Measurements from ENCODE around the gene CAGE1.

CAGE1 gene

GRCh38 chr6:7433121-7433617, 43.6 kb upstream of the CAGE1 start:
- Histone ChIP-seq H3K23ac (ENCODE audit: low read length) (no peak overlapping the region), H3K4ac (ENCODE audit: low read depth, low read length) (no peak overlapping the region), H3K27ac (ENCODE audit: low read depth, low read length) (no peak overlapping the region), H2AK5ac (ENCODE audit: low read length) (no peak overlapping the region), H3K14ac (ENCODE audit: low read length) (no peak overlapping the region), H3K9ac (ENCODE audit: low read length) (no peak overlapping the region), H4K91ac (ENCODE audit: low read depth, low read length) (no peak overlapping the region), H3K18ac (ENCODE audit: low read length) (no peak overlapping the region), H4K8ac (ENCODE audit: low read depth, low read length) (no peak overlapping the region), H2AFZ (ENCODE audit: insufficient read depth, low read length, poor library complexity) (no peak overlapping the region), H3K79me2 (ENCODE audit: control insufficient read depth, insufficient read depth, low read length, poor library complexity) (peaks cover 2% of the 10 kb centered on the region), H3K4me2 (ENCODE audit: low read length) (no peak overlapping the region), H3K27me3 (ENCODE audit: insufficient read depth, low read length) (no peaks in the 10 kb centered on the region), H3K4me1 (ENCODE audit: control insufficient read depth in 1 of 2, insufficient read depth in 2 of 2, low read length in 2 of 2) (peaks cover 0 to 2% of the 10 kb centered on the region in 2 experiments), H2BK5ac (ENCODE audit: low read depth, low read length, poor library complexity) (no peak overlapping the region), H3K36me3 (ENCODE audit: control insufficient read depth in 1 of 2, insufficient read depth in 2 of 2, low read length in 2 of 2) (no peaks in the 10 kb centered on the region), H3K9me3 (ENCODE audit: insufficient read depth, low read depth, low read length) (no peaks in the 10 kb centered on the region), H2BK120ac (ENCODE audit: insufficient read depth, low read length, poor library complexity) (no peak overlapping the region), H3K79me1 (ENCODE audit: low read length) (peaks cover 6% of the 10 kb centered on the region), H4K12ac (ENCODE audit: low read depth, low read length) (no peak overlapping the region), H3K4me3 (ENCODE audit: low read depth, low read length) (no peak overlapping the region), H2BK12ac (ENCODE audit: low read length) (no peak overlapping the region)
- no CpG with 5 or more reads among the region's 5 CpGs for WGBS (ENCODE audit: extremely low coverage, insufficient coverage, insufficient read length)
- peak in 1 of 2 donors; percentile 8 for DNase-seq

DNA sequence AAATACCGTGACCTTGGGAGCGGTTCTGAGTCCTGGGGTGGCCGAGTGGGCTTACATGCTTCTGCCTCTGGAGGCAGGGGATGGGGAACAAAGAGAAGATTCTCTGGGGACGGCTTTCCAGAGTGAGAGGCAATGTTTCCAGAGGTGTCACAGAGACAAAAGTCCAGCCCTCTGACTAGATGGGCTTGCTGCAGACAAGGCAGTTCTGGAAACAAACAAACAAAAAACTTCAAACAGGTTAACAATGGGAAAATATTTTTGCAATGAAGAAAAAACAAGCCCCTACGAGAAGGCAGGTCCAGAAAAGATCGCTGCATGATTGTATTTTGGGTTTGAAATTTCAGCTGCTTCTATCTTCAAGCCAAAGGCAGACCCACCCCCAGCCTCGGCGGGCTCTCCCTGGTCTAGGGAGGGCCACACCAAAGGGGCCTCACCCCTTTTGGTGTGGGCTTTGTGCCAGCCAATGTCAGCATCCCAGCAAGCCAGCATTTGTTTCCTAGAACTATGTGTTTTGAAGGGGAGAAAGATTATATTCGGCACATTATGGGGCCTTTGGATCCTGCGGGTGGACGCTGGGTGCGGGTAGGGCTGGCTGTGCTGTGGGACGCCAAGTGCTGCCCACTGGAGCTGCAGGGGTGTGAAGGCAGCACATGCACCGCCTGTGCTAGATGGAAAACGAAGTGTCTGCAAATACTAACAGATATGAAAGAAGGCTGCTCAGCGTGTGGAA, 43.0 kb upstream of the CAGE1 start:
- DNase-seq: peak in 1 of 2 donors; percentile 28
- H3K36me3 ChIP-seq (ENCODE audit: control insufficient read depth in 1 of 2, insufficient read depth in 2 of 2, low read length in 2 of 2): no peaks in the 10 kb centered on the region
- no CpG with 5 or more reads among the region's 16 CpGs for WGBS (ENCODE audit: extremely low coverage, insufficient coverage, insufficient read length)

GRCh38 chr6:7431674-7432390, 42.3 kb upstream of the CAGE1 start:
- no peak overlapping the region for H3K4me2 ChIP-seq (ENCODE audit: low read length)
- no peak overlapping the region for H2BK5ac ChIP-seq (ENCODE audit: low read depth, low read length, poor library complexity)
- H3K18ac ChIP-seq (ENCODE audit: low read length): peak overlapping the region; percentile 50
- no peak overlapping the region for H3K4me3 ChIP-seq (ENCODE audit: low read depth, low read length)
- no peaks in the 10 kb centered on the region for H3K9me3 ChIP-seq (ENCODE audit: insufficient read depth, low read depth, low read length)
- no peaks in the 10 kb centered on the region for H3K27me3 ChIP-seq (ENCODE audit: insufficient read depth, low read length)
- no CpG with 5 or more reads among the region's 24 CpGs for WGBS (ENCODE audit: extremely low coverage, insufficient coverage, insufficient read length)
- H2BK120ac ChIP-seq (ENCODE audit: insufficient read depth, low read length, poor library complexity): no peak overlapping the region
- H4K91ac ChIP-seq (ENCODE audit: low read depth, low read length): peak overlapping the region; percentile 42
- peak overlapping the region; percentile 77 for H2BK12ac ChIP-seq (ENCODE audit: low read length)
- H3K79me1 ChIP-seq (ENCODE audit: low read length): peaks cover 8% of the 10 kb centered on the region
- peaks cover 5 to 6% of the 10 kb centered on the region in 2 experiments for H3K4me1 ChIP-seq (ENCODE audit: control insufficient read depth in 1 of 2, insufficient read depth in 2 of 2, low read length in 2 of 2)
- no peaks in the 10 kb centered on the region for H3K36me3 ChIP-seq (ENCODE audit: control insufficient read depth in 1 of 2, insufficient read depth in 2 of 2, low read length in 2 of 2)
- H3K23ac ChIP-seq (ENCODE audit: low read length): no peak overlapping the region
- no peak overlapping the region for H3K27ac ChIP-seq (ENCODE audit: low read depth, low read length)
- no peak overlapping the region for H3K9ac ChIP-seq (ENCODE audit: low read length)
- H4K12ac ChIP-seq (ENCODE audit: low read depth, low read length): no peak overlapping the region
- peaks cover 2% of the 10 kb centered on the region for H3K79me2 ChIP-seq (ENCODE audit: control insufficient read depth, insufficient read depth, low read length, poor library complexity)
- H3K4ac ChIP-seq (ENCODE audit: low read depth, low read length): no peak overlapping the region
- H3K14ac ChIP-seq (ENCODE audit: low read length): no peak overlapping the region
- DNase-seq: peak in 1 of 2 donors; percentile 14
- H2AK5ac ChIP-seq (ENCODE audit: low read length): peak overlapping the region; percentile 77
- H4K8ac ChIP-seq (ENCODE audit: low read depth, low read length): no peak overlapping the region
- no peak overlapping the region for H2AFZ ChIP-seq (ENCODE audit: insufficient read depth, low read length, poor library complexity)

More for the DNA sequence above, 43.0 kb upstream of the CAGE1 start:
- no peak overlapping the region for H3K18ac ChIP-seq (ENCODE audit: low read length)
- no peak overlapping the region for H3K27ac ChIP-seq (ENCODE audit: low read depth, low read length)
- H3K4ac ChIP-seq (ENCODE audit: low read depth, low read length): no peak overlapping the region
- no peak overlapping the region for H3K23ac ChIP-seq (ENCODE audit: low read length)
- no peak overlapping the region for H3K14ac ChIP-seq (ENCODE audit: low read length)
- H3K79me1 ChIP-seq (ENCODE audit: low read length): peaks cover 6% of the 10 kb centered on the region
- H3K4me3 ChIP-seq (ENCODE audit: low read depth, low read length): no peak overlapping the region
- no peak overlapping the region for H4K12ac ChIP-seq (ENCODE audit: low read depth, low read length)
- no peak overlapping the region for H3K9ac ChIP-seq (ENCODE audit: low read length)
- peak overlapping the region; percentile 42 for H4K91ac ChIP-seq (ENCODE audit: low read depth, low read length)
- no peak overlapping the region for H3K4me2 ChIP-seq (ENCODE audit: low read length)
- H4K8ac ChIP-seq (ENCODE audit: low read depth, low read length): no peak overlapping the region
- no peak overlapping the region for H2AK5ac ChIP-seq (ENCODE audit: low read length)
- peak overlapping the region; percentile 52 for H2BK12ac ChIP-seq (ENCODE audit: low read length)
- H3K9me3 ChIP-seq (ENCODE audit: insufficient read depth, low read depth, low read length): no peaks in the 10 kb centered on the region
- H2BK5ac ChIP-seq (ENCODE audit: low read depth, low read length, poor library complexity): no peak overlapping the region
- H3K4me1 ChIP-seq (ENCODE audit: control insufficient read depth in 1 of 2, insufficient read depth in 2 of 2, low read length in 2 of 2): peaks cover 2% of the 10 kb centered on the region in 2 experiments
- H2BK120ac ChIP-seq (ENCODE audit: insufficient read depth, low read length, poor library complexity): no peak overlapping the region
- no peaks in the 10 kb centered on the region for H3K27me3 ChIP-seq (ENCODE audit: insufficient read depth, low read length)
- no peak overlapping the region for H2AFZ ChIP-seq (ENCODE audit: insufficient read depth, low read length, poor library complexity)
- H3K79me2 ChIP-seq (ENCODE audit: control insufficient read depth, insufficient read depth, low read length, poor library complexity): peaks cover 2% of the 10 kb centered on the region

DNA sequence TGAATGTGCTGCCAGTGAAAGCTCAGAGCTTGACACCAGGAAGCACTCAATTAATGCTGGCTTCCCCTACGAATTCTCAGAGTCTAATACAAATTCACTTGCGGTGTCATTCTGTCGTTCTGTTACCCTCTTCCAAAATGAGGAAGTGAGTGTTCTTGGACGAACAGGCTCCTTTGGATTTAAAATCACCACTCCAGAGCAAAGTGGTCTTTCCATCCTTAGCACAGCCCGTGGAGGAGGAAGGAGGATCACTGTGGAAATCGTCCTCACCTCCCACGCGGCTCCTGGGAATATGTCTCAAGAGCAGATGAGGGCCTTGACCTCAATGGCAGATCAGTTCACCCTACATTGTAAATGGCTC, 41.8 kb upstream of the CAGE1 start:
- no CpG with 5 or more reads among the region's 8 CpGs for WGBS (ENCODE audit: extremely low coverage, insufficient coverage, insufficient read length)

More for the DNA sequence above, 41.8 kb upstream of the CAGE1 start:
- Histone ChIP-seq H3K4me3 (ENCODE audit: low read depth, low read length) (no peak overlapping the region), H2AK5ac (ENCODE audit: low read length) (no peak overlapping the region), H2AFZ (ENCODE audit: insufficient read depth, low read length, poor library complexity) (no peak overlapping the region), H4K8ac (ENCODE audit: low read depth, low read length) (no peak overlapping the region), H3K23ac (ENCODE audit: low read length) (no peak overlapping the region), H3K36me3 (ENCODE audit: control insufficient read depth in 1 of 2, insufficient read depth in 2 of 2, low read length in 2 of 2) (no peaks in the 10 kb centered on the region), H3K14ac (ENCODE audit: low read length) (no peak overlapping the region), H3K4me1 (ENCODE audit: control insufficient read depth in 1 of 2, insufficient read depth in 2 of 2, low read length in 2 of 2) (peaks cover 5 to 6% of the 10 kb centered on the region in 2 experiments), H2BK120ac (ENCODE audit: insufficient read depth, low read length, poor library complexity) (no peak overlapping the region), H3K27ac (ENCODE audit: low read depth, low read length) (no peak overlapping the region), H3K9ac (ENCODE audit: low read length) (no peak overlapping the region), H3K79me2 (ENCODE audit: control insufficient read depth, insufficient read depth, low read length, poor library complexity) (peaks cover 2% of the 10 kb centered on the region), H3K18ac (ENCODE audit: low read length) (no peak overlapping the region), H2BK12ac (ENCODE audit: low read length) (no peak overlapping the region), H3K4ac (ENCODE audit: low read depth, low read length) (no peak overlapping the region), H2BK5ac (ENCODE audit: low read depth, low read length, poor library complexity) (no peak overlapping the region), H4K12ac (ENCODE audit: low read depth, low read length) (no peak overlapping the region), H3K9me3 (ENCODE audit: insufficient read depth, low read depth, low read length) (no peaks in the 10 kb centered on the region), H3K79me1 (ENCODE audit: low read length) (peaks cover 9% of the 10 kb centered on the region), H4K91ac (ENCODE audit: low read depth, low read length) (no peak overlapping the region), H3K4me2 (ENCODE audit: low read length) (no peak overlapping the region), H3K27me3 (ENCODE audit: insufficient read depth, low read length) (no peaks in the 10 kb centered on the region)
- DNase-seq: no peak
